Breast epithelium (tissue), 3 donors: ENCODE data around the gene OR5H1.

Experiments used
- POLR2A ChIP-seq: fragments of 450-650 bp; IDR thresholded peaks from one replicate; pipeline ENCODE4 v1.6.1; 2016; ENCODE audit warnings: antibody characterized with exemption, mild to moderate bottlenecking, moderate library complexity
- POLR2AphosphoS5 ChIP-seq, 3 donors: sonication (generic); formaldehyde crosslinking; IDR thresholded peaks; one replicate each; pipeline ENCODE4 v1.6.1; 2017; ENCODE audit warnings: antibody characterized with exemption in 3 of 3
- TF ChIP-seq, protein P1 (sequence below), 3 donors: fragments of 450-650 bp; IDR thresholded peaks; one replicate each; pipeline ENCODE4 v1.5.1; 2016 to 2017; ENCODE audit warnings: antibody characterized with exemption in 3 of 3, mild to moderate bottlenecking in 3 of 3, moderate library complexity in 3 of 3

DNA sequence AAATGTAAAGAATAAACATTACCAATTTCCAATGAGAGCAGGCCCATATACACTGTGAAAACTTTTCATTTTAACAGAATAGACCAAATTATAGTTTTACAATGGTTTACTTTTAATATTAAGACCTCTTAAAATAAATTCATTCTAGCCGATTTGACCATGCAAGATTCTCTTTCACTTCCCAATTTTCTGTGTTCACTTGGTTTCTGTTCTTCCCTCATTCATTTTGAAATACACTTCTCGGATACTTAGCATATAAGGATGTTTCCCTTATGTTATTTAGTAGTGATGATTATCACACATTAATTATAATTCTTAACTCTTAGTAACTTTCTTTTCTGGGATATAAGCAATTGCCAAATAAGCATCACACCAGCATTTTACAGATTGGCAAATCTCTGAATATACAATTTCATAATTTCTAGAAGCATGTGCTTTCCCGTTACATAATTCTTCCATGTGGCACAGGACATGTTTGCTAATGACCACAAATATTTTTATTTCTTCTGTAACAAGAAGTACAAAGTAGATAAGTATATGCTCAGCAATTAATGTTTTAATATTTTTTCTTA, 49.9 kb downstream of the OR5H1 start:
- TF ChIP-seq, protein P1, sequence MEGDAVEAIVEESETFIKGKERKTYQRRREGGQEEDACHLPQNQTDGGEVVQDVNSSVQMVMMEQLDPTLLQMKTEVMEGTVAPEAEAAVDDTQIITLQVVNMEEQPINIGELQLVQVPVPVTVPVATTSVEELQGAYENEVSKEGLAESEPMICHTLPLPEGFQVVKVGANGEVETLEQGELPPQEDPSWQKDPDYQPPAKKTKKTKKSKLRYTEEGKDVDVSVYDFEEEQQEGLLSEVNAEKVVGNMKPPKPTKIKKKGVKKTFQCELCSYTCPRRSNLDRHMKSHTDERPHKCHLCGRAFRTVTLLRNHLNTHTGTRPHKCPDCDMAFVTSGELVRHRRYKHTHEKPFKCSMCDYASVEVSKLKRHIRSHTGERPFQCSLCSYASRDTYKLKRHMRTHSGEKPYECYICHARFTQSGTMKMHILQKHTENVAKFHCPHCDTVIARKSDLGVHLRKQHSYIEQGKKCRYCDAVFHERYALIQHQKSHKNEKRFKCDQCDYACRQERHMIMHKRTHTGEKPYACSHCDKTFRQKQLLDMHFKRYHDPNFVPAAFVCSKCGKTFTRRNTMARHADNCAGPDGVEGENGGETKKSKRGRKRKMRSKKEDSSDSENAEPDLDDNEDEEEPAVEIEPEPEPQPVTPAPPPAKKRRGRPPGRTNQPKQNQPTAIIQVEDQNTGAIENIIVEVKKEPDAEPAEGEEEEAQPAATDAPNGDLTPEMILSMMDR (IDR thresholded peaks at IDR 0.05): no peak
- no peak for TF ChIP-seq POLR2A
- TF ChIP-seq POLR2AphosphoS5 (IDR thresholded peaks at IDR 0.05): no peak
